SH-SY5Y (cell line): Measurements from ENCODE around the gene APLP1.

ENCODE experiments used
- GATA2 ChIP-seq: IDR thresholded peaks from 2 replicates; pipeline ENCODE4 v1.6.1; 2011; ENCODE audit warnings: mild to moderate bottlenecking, low read depth, low read length
- GATA3 ChIP-seq: IDR thresholded peaks from 2 replicates; pipeline ENCODE4 v1.6.1; 2011; ENCODE audit warnings: low read depth, mild to moderate bottlenecking, low read length, moderate library complexity

- TF ChIP-seq GATA2 (no peak), GATA3 (no peak)
Measured at GRCh38 chr19:35862528-35862927, 5.8 kb upstream of the APLP1 start.
